Fibroblast of villous mesenchyme (primary cell): ENCODE measurements around the gene SLC28A2. TPM values are rescaled to one million over a fixed set of nuclear protein-coding genes. Genes with fewer than 3 reads are reported as not detected.
"Not testable (repeated sequence)": the region's sequence is repeated elsewhere in the genome, so short reads cannot be mapped to it uniquely, and the experiment has no call there.

Experiments used
- DNase-seq: peaks from one replicate; pipeline ENCODE4 v3.0.0-alpha.2; 2010; ENCODE audit warnings: low read depth
- H3K4me3 ChIP-seq: 2 replicates; pipeline ENCODE4 v1.5.1; 2011; ENCODE audit warnings: low read depth, mild to moderate bottlenecking, low read length
- total RNA-seq: library from RNA; depleted of rRNA; stranded (reverse); fragments of >200 nt; gene quantifications from 2 replicates; pipeline ENCODE4 v1.2.3, GENCODE V29; 2012
- TF ChIP-seq, protein P1 (sequence below): IDR thresholded peaks from 2 replicates; pipeline ENCODE4 v1.5.1; 2012; ENCODE audit warnings: low read depth, mild to moderate bottlenecking, low read length; ENCODE audit not compliant: insufficient read depth

Gene SLC28A2
- total RNA-seq, 1 donor: not detected

- DNase-seq: peak; percentile 3
- H3K4me3 ChIP-seq: no peak overlapping the region
- TF ChIP-seq, protein P1, sequence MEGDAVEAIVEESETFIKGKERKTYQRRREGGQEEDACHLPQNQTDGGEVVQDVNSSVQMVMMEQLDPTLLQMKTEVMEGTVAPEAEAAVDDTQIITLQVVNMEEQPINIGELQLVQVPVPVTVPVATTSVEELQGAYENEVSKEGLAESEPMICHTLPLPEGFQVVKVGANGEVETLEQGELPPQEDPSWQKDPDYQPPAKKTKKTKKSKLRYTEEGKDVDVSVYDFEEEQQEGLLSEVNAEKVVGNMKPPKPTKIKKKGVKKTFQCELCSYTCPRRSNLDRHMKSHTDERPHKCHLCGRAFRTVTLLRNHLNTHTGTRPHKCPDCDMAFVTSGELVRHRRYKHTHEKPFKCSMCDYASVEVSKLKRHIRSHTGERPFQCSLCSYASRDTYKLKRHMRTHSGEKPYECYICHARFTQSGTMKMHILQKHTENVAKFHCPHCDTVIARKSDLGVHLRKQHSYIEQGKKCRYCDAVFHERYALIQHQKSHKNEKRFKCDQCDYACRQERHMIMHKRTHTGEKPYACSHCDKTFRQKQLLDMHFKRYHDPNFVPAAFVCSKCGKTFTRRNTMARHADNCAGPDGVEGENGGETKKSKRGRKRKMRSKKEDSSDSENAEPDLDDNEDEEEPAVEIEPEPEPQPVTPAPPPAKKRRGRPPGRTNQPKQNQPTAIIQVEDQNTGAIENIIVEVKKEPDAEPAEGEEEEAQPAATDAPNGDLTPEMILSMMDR: no peak
These were observed 9.7 kb upstream of the SLC28A2 start for GRCh38 chr15:45242289-45242688.

GRCh38 chr15:45249125-45249780 lies 2.8 kb upstream of the SLC28A2 start:
- H3K4me3 ChIP-seq: no peak overlapping the region
- TF ChIP-seq, protein P1: no peak
- no peak for DNase-seq

DNA sequence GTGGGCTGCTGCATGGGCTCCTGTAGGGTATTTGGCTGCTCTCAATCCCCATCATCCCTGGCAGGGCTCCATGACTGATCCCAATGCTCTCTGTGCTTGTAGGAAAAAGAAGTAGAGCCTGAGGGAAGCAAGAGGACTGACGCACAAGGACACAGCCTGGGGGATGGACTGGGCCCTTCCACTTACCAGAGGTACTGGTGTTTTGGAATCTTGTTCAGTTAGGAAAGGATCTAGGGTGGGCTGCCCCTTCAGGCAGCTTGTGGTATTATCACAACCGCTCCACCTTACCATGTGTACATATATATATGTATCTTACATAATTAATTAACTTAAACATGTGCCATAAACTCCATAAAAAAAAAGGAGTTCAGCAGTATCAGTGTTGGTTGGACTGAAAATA lies 1.3 kb downstream of the SLC28A2 start:
- DNase-seq: no peak
- H3K4me3 ChIP-seq: no peak overlapping the region
- TF ChIP-seq, protein P1: peak; percentile 29

GRCh38 chr15:45254405-45254804 lies 2.4 kb downstream of the SLC28A2 start:
- no peak overlapping the region for H3K4me3 ChIP-seq
- TF ChIP-seq, protein P1: no peak
- DNase-seq: peak; percentile 1

DNA sequence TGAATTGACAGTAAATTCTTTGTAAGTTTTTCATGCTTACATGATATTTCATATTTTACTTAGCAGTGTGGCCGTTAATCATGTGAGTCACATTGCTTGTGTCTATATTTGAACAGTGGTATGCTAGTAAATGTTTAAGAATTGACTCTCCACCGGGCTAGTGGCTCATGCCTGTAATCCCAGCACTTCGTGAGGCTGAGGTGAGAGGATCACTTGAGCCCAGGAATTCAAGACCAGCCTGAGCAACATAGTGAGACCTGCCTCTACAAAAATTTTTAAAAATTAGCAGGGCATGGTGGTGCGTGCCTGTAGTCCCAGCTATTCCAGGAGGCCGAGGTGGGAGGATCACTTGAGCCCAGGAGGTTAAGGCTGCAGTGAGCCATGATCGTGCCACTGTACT lies 2.8 kb downstream of the SLC28A2 start:
- peak; percentile 17 for DNase-seq

GRCh38 chr15:45259796-45260195 lies 7.8 kb downstream of the SLC28A2 start:
- no peak overlapping the region for H3K4me3 ChIP-seq
- no peak for DNase-seq
- TF ChIP-seq, protein P1: no peak

More for the DNA sequence above, 2.8 kb downstream of the SLC28A2 start:
- not testable (repeated sequence) for H3K4me3 ChIP-seq

- no peak for DNase-seq
These were observed 10.9 kb downstream of the SLC28A2 start for GRCh38 chr15:45262906-45263461.

More at GRCh38 chr15:45262906-45263461, 10.9 kb downstream of the SLC28A2 start:
- H3K4me3 ChIP-seq: no peak overlapping the region
- TF ChIP-seq, protein P1: no peak
